GM23338 (cell line): Measurements from ENCODE around the gene CTNNA2. TPM values are rescaled to one million over a fixed set of nuclear protein-coding genes. Genes with fewer than 3 reads are reported as not detected.

ENCODE experiments used
- CREB1 ChIP-seq: fragments of 250-450 bp; sonication (Bioruptor Pico); IDR thresholded peaks from 2 replicates; pipeline ENCODE4 v1.5.0; 2020; ENCODE audit warnings: low read depth, mild to moderate bottlenecking, moderate library complexity
- EZH2 ChIP-seq: fragments of 200-600 bp; sonication (generic); IDR thresholded peaks from one replicate; pipeline ENCODE4 v1.8.0; 2017; ENCODE audit warnings: antibody characterized with exemption, mild to moderate bottlenecking, low read depth; ENCODE audit not compliant: unreplicated experiment
- NANOG ChIP-seq: IDR thresholded peaks from 2 replicates; pipeline ENCODE4 v1.6.1; 2016; ENCODE audit warnings: antibody characterized with exemption, borderline replicate concordance
- STAT1 ChIP-seq: IDR thresholded peaks from one replicate; pipeline ENCODE4 v1.6.1; 2016; ENCODE audit warnings: antibody characterized with exemption; ENCODE audit not compliant: unreplicated experiment
- ZNF114 ChIP-seq: fragments of 250-450 bp; sonication (Bioruptor Pico); IDR thresholded peaks from 2 replicates; pipeline ENCODE4 v1.5.0; 2020; ENCODE audit warnings: mild to moderate bottlenecking, moderate library complexity
- ZNF331 ChIP-seq: fragments of 250-450 bp; sonication (Bioruptor Pico); IDR thresholded peaks from 2 replicates; pipeline ENCODE4 v1.5.0; 2020; ENCODE audit warnings: low read depth, mild to moderate bottlenecking, moderate library complexity
- polyA plus RNA-seq: library from polyadenylated mRNA; unstranded; fragments of >200 nt; fragmentation: Nextera tagmentation; extraction: Ambion mirVana; gene quantifications from 2 replicates; pipeline ENCODE4 v1.2.1, GENCODE V29; 2016
- total RNA-seq: library from RNA; depleted of rRNA; stranded (reverse); fragments of >200 nt; shearing (Covaris generic); gene quantifications from 2 replicates; pipeline ENCODE4 v1.2.3, GENCODE V29; 2014
- TF ChIP-seq, protein P1 (sequence below): fragments of 250-450 bp; sonication (Bioruptor Pico); IDR thresholded peaks from 2 replicates; pipeline ENCODE4 v1.5.0; 2020; ENCODE audit warnings: mild to moderate bottlenecking, moderate library complexity
- TF ChIP-seq, protein P2 (sequence below): IDR thresholded peaks from 2 replicates; pipeline ENCODE4 v1.6.1; 2016; ENCODE audit warnings: antibody characterized with exemption
- TF ChIP-seq, protein P3 (sequence below): IDR thresholded peaks from one replicate; pipeline ENCODE4 v1.6.1; 2018; ENCODE audit warnings: antibody characterized with exemption; ENCODE audit not compliant: unreplicated experiment

Gene CTNNA2
- total and polyA plus RNA-seq, 2 experiments from 2014 or later, result 6.4 to 15.6 TPM

DNA sequence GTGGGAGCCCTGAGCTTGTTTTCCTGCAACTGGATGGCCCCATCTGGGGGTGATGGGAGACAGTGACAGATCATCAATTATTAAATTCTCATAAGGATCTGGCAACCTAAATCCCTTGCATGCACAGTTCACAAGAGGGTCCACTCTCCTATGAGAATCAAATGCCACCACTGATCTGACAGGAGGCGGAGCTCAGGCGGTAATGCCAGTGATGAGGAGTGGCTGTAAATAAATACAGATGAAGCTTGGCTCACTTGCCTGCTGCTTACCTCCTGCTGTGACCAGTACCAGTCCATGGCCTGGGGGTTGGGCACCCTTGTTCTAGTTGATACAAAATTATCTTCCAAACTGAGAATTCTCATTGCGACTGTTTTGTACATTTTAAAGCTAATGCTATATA, 258.6 kb downstream of the CTNNA2 start (continued):
- TF ChIP-seq, protein P1, sequence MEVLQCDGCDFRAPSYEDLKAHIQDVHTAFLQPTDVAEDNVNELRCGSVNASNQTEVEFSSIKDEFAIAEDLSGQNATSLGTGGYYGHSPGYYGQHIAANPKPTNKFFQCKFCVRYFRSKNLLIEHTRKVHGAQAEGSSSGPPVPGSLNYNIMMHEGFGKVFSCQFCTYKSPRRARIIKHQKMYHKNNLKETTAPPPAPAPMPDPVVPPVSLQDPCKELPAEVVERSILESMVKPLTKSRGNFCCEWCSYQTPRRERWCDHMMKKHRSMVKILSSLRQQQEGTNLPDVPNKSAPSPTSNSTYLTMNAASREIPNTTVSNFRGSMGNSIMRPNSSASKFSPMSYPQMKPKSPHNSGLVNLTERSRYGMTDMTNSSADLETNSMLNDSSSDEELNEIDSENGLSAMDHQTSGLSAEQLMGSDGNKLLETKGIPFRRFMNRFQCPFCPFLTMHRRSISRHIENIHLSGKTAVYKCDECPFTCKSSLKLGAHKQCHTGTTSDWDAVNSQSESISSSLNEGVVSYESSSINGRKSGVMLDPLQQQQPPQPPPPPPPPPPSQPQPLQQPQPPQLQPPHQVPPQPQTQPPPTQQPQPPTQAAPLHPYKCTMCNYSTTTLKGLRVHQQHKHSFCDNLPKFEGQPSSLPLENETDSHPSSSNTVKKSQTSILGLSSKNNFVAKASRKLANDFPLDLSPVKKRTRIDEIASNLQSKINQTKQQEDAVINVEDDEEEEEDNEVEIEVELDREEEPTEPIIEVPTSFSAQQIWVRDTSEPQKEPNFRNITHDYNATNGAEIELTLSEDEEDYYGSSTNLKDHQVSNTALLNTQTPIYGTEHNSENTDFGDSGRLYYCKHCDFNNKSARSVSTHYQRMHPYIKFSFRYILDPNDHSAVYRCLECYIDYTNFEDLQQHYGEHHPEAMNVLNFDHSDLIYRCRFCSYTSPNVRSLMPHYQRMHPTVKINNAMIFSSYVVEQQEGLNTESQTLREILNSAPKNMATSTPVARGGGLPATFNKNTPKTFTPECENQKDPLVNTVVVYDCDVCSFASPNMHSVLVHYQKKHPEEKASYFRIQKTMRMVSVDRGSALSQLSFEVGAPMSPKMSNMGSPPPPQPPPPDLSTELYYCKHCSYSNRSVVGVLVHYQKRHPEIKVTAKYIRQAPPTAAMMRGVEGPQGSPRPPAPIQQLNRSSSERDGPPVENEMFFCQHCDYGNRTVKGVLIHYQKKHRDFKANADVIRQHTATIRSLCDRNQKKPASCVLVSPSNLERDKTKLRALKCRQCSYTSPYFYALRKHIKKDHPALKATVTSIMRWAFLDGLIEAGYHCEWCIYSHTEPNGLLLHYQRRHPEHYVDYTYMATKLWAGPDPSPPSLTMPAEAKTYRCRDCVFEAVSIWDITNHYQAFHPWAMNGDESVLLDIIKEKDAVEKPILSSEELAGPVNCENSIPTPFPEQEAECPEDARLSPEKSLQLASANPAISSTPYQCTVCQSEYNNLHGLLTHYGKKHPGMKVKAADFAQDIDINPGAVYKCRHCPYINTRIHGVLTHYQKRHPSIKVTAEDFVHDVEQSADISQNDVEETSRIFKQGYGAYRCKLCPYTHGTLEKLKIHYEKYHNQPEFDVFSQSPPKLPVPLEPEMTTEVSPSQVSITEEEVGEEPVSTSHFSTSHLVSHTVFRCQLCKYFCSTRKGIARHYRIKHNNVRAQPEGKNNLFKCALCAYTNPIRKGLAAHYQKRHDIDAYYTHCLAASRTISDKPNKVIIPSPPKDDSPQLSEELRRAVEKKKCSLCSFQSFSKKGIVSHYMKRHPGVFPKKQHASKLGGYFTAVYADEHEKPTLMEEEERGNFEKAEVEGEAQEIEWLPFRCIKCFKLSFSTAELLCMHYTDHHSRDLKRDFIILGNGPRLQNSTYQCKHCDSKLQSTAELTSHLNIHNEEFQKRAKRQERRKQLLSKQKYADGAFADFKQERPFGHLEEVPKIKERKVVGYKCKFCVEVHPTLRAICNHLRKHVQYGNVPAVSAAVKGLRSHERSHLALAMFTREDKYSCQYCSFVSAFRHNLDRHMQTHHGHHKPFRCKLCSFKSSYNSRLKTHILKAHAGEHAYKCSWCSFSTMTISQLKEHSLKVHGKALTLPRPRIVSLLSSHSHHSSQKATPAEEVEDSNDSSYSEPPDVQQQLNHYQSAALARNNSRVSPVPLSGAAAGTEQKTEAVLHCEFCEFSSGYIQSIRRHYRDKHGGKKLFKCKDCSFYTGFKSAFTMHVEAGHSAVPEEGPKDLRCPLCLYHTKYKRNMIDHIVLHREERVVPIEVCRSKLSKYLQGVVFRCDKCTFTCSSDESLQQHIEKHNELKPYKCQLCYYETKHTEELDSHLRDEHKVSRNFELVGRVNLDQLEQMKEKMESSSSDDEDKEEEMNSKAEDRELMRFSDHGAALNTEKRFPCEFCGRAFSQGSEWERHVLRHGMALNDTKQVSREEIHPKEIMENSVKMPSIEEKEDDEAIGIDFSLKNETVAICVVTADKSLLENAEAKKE, result no peak
- no peak for TF ChIP-seq EZH2
- no peak for TF ChIP-seq ZNF114 (CRISPR knock-in tag)
- TF ChIP-seq CREB1 (CRISPR knock-in tag), result no peak
- TF ChIP-seq STAT1, result no peak
- TF ChIP-seq, protein P2, sequence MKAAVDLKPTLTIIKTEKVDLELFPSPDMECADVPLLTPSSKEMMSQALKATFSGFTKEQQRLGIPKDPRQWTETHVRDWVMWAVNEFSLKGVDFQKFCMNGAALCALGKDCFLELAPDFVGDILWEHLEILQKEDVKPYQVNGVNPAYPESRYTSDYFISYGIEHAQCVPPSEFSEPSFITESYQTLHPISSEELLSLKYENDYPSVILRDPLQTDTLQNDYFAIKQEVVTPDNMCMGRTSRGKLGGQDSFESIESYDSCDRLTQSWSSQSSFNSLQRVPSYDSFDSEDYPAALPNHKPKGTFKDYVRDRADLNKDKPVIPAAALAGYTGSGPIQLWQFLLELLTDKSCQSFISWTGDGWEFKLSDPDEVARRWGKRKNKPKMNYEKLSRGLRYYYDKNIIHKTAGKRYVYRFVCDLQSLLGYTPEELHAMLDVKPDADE, result no peak
- TF ChIP-seq, protein P3, sequence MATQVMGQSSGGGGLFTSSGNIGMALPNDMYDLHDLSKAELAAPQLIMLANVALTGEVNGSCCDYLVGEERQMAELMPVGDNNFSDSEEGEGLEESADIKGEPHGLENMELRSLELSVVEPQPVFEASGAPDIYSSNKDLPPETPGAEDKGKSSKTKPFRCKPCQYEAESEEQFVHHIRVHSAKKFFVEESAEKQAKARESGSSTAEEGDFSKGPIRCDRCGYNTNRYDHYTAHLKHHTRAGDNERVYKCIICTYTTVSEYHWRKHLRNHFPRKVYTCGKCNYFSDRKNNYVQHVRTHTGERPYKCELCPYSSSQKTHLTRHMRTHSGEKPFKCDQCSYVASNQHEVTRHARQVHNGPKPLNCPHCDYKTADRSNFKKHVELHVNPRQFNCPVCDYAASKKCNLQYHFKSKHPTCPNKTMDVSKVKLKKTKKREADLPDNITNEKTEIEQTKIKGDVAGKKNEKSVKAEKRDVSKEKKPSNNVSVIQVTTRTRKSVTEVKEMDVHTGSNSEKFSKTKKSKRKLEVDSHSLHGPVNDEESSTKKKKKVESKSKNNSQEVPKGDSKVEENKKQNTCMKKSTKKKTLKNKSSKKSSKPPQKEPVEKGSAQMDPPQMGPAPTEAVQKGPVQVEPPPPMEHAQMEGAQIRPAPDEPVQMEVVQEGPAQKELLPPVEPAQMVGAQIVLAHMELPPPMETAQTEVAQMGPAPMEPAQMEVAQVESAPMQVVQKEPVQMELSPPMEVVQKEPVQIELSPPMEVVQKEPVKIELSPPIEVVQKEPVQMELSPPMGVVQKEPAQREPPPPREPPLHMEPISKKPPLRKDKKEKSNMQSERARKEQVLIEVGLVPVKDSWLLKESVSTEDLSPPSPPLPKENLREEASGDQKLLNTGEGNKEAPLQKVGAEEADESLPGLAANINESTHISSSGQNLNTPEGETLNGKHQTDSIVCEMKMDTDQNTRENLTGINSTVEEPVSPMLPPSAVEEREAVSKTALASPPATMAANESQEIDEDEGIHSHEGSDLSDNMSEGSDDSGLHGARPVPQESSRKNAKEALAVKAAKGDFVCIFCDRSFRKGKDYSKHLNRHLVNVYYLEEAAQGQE, result no peak
- no peak for TF ChIP-seq NANOG
- no peak for TF ChIP-seq ZNF331 (CRISPR knock-in tag)
